HG03280 (cell line): ENCODE data around the gene CDC42EP1.
"Not testable (repeated sequence)": the region's sequence is repeated elsewhere in the genome, so short reads cannot be mapped to it uniquely, and the experiment has no call there.

ENCODE experiments used
- ATAC-seq: cut with Tn5 transposase; IDR thresholded peaks from one replicate; pipeline ENCODE4 v1.9.1; 2021; ENCODE audit warnings: mild to moderate bottlenecking, moderate library complexity; ENCODE audit not compliant: unreplicated experiment

Gene CDC42EP1

DNA sequence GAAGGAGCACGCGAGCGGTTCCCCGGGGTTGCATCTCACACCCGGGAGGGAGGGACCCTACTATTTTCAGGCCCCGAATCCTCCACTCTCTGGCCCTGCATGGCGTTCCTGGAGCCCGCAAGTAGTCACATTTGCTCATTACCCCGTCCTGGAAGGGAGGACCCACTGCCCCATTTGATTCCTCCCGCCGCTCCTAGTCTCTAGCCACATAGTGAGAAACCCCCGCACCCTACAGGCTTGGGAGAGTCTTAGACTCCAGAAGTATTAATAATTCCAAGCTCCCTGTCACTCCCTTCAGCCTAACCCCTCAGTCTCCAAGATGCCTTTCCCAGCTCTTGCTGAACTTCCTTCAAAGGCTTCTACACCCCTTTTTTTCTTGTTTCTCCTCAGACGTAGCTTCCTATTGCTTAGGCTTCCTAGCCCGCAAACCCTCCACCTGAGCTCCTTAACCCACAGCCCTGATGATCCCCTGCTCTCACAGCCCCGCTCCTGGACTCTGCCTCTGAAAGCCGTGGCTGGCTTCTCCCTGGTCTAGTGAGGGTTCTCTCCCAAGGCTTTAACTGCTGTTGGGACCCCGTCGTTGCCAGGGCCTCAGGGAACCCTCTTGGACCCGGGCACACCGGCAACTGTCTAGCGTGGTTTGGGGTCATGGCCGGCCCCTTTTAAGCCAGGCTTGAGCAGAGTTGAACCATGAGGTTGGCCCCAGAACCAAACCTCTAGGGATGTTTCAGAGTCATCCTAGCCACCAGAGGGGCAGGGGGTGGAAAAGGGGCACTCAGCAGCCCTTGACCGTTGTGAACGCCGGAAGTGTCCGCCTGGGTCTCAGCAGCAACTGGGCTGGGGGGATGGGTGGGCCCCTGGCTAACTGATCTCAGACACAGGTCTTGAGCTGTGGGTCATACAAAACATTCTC is 49.2 kb downstream of the CDC42EP1 start:
- no peak for ATAC-seq

DNA sequence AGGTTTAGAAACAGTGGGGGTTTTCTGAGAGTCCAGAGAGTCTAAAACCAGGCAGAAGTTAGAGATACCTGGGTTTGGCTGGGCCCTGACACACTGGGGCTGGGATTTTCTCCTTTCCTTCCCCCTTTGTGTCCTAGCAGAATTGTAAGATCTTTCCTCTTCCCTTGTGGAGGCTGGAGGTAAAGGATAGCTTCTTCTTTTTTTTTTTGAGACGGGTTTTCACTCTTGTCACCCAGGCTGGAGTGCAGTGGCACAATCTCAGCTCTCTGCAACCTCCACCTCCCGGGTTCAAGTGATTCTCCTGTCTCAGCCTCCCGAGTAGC is 49.8 kb downstream of the CDC42EP1 start:
- ATAC-seq, result not testable (repeated sequence)

DNA sequence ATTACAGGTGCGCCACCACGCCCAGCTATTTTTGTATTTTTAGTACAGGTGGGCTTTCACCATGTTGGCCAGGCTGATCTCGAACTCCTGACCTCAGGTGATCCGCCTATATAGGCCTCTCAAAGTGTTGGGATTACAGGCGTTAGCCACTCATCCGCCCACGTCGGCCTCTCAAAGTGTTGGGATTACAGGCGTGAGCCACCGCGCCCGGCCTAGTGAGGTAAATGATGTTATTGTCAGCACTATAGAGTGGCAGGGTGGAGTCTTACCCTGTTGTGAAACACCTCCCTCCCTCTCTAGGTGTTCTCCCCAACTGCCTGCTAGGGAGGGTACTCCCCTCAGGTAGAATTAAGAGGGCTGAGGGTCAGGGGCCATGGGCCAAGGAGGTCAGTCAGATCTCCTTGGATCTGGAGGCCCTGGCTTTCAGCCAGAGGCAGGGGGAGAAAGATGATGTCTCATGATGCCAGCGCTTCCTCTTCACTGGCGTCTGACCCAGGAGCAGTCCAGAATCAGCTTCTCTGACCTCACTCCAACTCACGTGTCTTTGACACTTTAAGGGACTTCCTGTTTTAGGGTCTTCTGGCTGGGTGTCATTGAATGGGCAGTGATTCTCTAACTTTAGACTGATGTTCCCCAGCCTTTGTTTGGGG is 50.3 kb downstream of the CDC42EP1 start:
- ATAC-seq, result no peak

DNA sequence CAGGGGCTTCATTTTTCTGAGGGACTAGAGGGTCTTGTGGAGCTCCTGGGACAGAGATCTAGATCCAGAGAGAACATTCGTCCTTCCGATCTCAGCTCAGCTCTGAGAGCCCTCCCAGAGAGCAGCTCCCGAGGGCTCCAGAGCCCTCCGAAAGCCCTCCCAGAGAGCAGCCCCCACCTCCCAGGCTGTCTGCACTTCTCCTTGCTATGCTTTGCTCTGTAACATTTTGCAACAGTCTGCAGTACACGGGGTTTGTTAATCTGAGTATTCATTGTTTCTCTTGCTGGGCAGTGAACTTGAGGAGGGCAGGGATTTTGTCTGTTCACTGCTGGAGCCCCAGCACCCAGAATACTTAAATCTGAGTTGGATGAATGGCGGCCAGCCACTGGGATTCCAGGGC is 50.9 kb downstream of the CDC42EP1 start:
- no peak for ATAC-seq

DNA sequence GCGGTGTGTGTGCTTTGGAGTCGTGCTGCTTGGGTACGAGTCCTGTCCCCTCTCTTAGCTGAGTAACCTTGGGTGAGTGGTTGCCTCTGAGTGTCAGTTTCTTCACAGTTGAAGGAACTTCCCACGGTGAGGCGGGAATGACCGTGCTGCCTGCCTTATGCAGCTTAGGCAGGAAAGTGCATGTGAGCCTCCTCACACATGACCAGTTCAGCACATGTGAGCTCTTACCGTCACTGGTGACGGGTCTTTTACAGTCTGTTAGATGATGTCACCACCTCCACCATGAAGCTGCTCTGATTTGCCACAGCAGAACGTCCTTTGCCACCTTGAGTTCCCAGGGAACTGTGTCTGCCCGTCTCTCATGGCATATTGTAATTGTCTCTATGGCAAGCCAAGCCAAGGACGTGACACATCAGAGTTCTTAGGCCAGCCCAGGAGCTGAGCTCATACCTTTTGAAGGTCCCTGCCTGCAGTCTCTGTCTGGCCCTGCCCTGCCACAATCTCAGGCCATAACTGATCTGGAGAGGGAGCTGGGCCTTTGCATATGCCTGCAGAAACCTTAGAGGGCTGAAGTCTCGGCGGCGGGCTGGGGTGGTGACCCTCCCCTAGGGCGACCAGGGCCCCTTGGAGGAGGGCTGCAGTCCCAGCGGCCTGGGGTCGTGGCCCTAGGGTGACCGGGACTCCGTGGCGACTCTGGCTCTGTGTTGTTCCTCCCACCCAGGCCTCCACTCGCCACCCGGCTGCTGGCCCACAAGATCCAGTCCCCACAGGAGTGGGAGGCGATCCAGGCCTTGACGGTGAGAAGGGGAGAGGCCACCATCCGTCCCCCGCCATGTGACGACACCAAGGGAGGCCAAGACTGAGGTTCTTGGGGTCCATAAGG is 56.2 kb downstream of the CDC42EP1 start:
- no peak for ATAC-seq

DNA sequence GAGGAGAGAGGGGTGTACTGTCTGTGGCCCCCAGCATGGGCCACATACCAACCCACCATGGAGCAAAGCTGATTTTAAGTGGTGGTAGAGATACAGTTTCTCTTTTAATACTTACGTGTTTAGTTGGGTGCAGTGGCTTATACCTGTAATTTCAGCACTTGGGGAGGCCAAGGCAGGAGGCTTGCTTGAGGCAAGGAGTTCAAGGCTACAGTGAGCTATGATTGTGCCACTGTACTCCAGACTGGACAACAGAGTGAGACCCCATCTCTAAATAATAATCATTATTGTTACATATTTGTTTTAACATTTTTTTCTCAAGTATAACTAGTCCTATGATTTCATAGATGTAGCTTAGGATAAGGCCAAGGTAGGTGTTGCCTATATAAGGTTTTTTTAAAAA is 57.2 kb downstream of the CDC42EP1 start:
- ATAC-seq, result no peak

DNA sequence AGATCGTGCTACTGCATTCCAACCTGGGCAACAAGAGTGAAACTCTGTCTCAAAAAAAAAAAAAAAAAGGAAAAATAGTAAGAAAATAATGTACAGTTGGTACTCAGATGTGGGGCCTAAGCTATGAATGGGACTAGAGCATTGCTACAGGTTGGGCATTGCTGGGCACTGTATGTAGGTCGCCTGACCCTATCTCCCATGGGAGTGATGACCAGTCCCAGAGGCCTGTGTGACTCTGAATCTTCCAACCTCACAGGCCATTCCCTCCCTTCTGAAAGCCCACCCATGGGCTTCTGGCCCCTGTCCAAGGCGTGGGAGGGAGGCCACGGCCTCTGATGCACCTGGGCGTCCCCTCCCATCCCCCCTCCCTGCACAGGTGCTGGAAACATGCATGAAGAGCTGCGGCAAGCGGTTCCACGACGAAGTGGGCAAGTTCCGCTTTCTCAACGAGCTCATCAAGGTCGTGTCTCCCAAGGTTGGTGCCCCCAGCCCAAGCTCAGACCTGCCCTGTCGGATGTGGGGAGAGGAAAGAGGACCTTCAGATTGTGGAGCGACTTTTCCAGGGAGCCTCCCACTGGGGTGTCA is 57.9 kb downstream of the CDC42EP1 start:
- ATAC-seq, result no peak

DNA sequence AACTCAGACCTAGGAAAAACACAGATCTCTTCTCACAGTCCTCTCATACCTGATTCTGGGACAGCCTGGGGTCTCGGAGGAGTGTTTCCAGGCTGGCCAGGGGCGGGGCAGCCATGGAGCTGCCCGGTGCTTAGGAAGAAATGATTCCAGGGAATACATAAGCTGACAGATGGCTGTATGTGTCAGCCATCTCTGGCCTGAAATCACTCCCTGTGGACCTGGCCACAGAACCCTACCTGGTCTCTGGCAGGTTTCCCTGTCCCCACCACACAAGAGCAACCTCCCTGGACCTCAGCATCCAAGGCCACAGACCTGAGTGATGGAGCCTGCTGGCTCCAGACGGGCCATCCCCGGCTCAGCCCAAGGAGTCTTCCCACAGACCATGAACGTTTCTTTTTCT is 58.4 kb downstream of the CDC42EP1 start:
- no peak for ATAC-seq
